HepG2 (cell line): ENCODE measurements around the gene TMEM184B. TPM values are rescaled to one million over a fixed set of nuclear protein-coding genes. Genes with fewer than 3 reads are reported as not detected.
A peak's percentile ranks its signal among the peaks of the same experiment; 100 is the strongest.

Experiments
- CENPT ChIP-seq: sonication (generic); formaldehyde crosslinking; IDR thresholded peaks from 2 replicates; pipeline ENCODE4 v1.8.0; 2022; ENCODE audit warnings: low read depth, mild to moderate bottlenecking, moderate library complexity, missing genetic modification reagents
- HOXA9 ChIP-seq: sonication (generic); formaldehyde crosslinking; IDR thresholded peaks from 2 replicates; pipeline ENCODE4 v1.8.1; 2022; ENCODE audit warnings: missing genetic modification reagents, mild to moderate bottlenecking, moderate library complexity, borderline replicate concordance
- SP5 ChIP-seq: IDR thresholded peaks from 2 replicates; pipeline ENCODE4 v1.6.1; 2016; ENCODE audit warnings: low read depth, borderline replicate concordance
- STAG1 ChIP-seq: sonication (generic); formaldehyde crosslinking; IDR thresholded peaks from 2 replicates; pipeline ENCODE4 v1.4.0; 2020; ENCODE audit warnings: missing genetic modification reagents
- TCF7 ChIP-seq: sonication (generic); IDR thresholded peaks from 2 replicates; pipeline ENCODE4 v1.6.1; 2016; ENCODE audit warnings: antibody characterized with exemption, low read depth
- ZBTB43 ChIP-seq: sonication (generic); formaldehyde crosslinking; conservative IDR thresholded peaks from 2 replicates; pipeline ENCODE4 v1.4.0; 2020; ENCODE audit warnings: missing genetic modification reagents
- ZFP37 ChIP-seq: sonication (generic); formaldehyde crosslinking; IDR thresholded peaks from 2 replicates; pipeline ENCODE4 v1.4.0; 2020; ENCODE audit warnings: missing genetic modification reagents, borderline replicate concordance
- ZNF281 ChIP-seq: sonication (generic); formaldehyde crosslinking; IDR thresholded peaks from 2 replicates; pipeline ENCODE4 v1.4.0; 2020; ENCODE audit warnings: missing genetic modification reagents, borderline replicate concordance
- ZNF407 ChIP-seq: sonication (generic); formaldehyde crosslinking; IDR thresholded peaks from one replicate; pipeline ENCODE4 v1.5.1; 2020; ENCODE audit warnings: mild to moderate bottlenecking, missing genetic modification reagents; ENCODE audit errors: not compliant biosample characterization
- ZNF788 ChIP-seq: sonication (generic); formaldehyde crosslinking; IDR thresholded peaks from 2 replicates; pipeline ENCODE4 v1.5.0; 2020; ENCODE audit warnings: mild to moderate bottlenecking, missing genetic modification reagents, borderline replicate concordance
- ZNF841 ChIP-seq: sonication (generic); formaldehyde crosslinking; IDR thresholded peaks from 2 replicates; pipeline ENCODE4 v1.8.1; 2023; ENCODE audit warnings: missing genetic modification reagents, borderline replicate concordance
- ZSCAN12 ChIP-seq: sonication (generic); formaldehyde crosslinking; IDR thresholded peaks from 2 replicates; pipeline ENCODE4 v1.9.0; 2021; ENCODE audit warnings: mild to moderate bottlenecking, missing genetic modification reagents
- polyA plus RNA-seq, 8 experiments: library from polyadenylated mRNA; depleted of rRNA in 3 of 8; stranded (reverse) in 7 of 8; unstranded in 1 of 8; fragments of >200 nt; fragmentation: Illumina TruSeq in 4 of 8; extraction: Trizol in 4 of 8; gene quantifications; 2 replicates each; pipeline versions ENCODE4 v1.2.1 to v1.2.3, GENCODE V29; 2011 to 2016; ENCODE audit warnings: low read depth in 4 of 8, missing spikeins in 1 of 8, mixed read lengths in 1 of 8; ENCODE audit not compliant: insufficient read depth in 1 of 8
- total RNA-seq, 5 experiments: library from RNA; depleted of rRNA; stranded (reverse); fragments of >200 nt; fragmentation: Illumina TruSeq; extraction: Trizol; gene quantifications; 2 replicates each; pipeline ENCODE4 v1.2.3, GENCODE V29; 2016; ENCODE audit warnings: low read depth in 1 of 5

The TMEM184B gene
- total and polyA plus RNA-seq, 2 of the 13 experiments (the other 11 are each of a cell fraction or from before 2014, with no cell fraction given) = 15.9 to 16.0 TPM

GRCh38 chr22:38314933-38315822 is 42.4 kb upstream of the TMEM184B start (continued):
- TF ChIP-seq ZNF407 (no peak), HOXA9 (CRISPR knock-in tag) (no peak), ZNF788 (peak; percentile 47; the same call in 1 of the 2 replicates), ZBTB43 (CRISPR knock-in tag) (no peak), STAG1 (CRISPR knock-in tag) (no peak), TCF7 (no peak), ZNF281 (CRISPR knock-in tag) (peak; percentile 64; the same call in 1 of the 2 replicates), SP5 (CRISPR knock-in tag) (no peak), ZSCAN12 (CRISPR knock-in tag) (no peak), ZNF841 (CRISPR knock-in tag) (no peak), CENPT (CRISPR knock-in tag) (no peak), ZFP37 (CRISPR knock-in tag) (no peak)
